ENCODE data around the gene DRC3.

DRC3 gene

DNA sequence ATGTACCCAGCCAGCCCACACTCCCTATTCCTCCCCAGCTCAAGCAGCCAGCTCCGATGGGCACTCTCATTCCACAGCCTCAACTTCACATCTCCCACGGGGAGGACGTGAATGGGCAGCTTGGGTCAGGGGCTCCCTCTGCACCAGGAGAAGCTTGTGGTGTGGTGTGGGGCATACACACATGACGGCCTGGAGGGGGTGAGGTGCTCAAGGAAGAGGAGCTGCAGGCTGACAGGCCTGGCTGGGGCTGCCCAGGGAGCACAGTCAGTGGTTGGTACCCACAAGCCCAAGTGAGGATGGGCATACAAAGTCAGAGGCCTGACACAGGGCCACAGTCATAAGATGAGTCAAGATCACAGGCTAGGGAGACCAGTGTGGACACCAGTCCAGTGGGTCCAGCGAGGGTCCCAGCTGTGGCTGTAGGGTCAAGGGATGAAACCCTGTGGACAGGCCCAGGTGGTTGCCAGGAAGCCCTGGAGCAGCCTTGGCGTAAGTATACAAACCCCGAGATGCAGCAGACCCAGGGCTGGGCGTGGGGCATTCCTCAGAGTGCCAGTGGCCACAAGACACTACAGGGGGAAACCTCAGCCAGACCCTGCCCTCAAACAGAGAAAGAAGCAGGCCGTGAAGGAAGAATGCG is 4.4 kb downstream of the DRC3 start:
- Histone ChIP-seq H3K9ac (ENCODE audit: low read length) (no peak overlapping the region), H3F3A (ENCODE audit: insufficient read depth, low read length) (no peaks in the 10 kb centered on the region), H4K20me1 (ENCODE audit: insufficient read depth, low read length) (no peaks in the 10 kb centered on the region), H3K4me1 (ENCODE audit: low read length) (no peaks in the 10 kb centered on the region), H3K9me2 (replicated peaks; ENCODE audit: insufficient read depth, low read length) (no peaks in the 10 kb centered on the region), H3K4me2 (ENCODE audit: low read depth, low read length) (no peak overlapping the region), H3K27ac (ENCODE audit: low read length) (no peak overlapping the region), H2AFZ (ENCODE audit: low read length) (no peak overlapping the region), H3K4me3 (ENCODE audit: low read length) (no peak overlapping the region), H3K36me3 (replicated peaks; ENCODE audit: insufficient read depth, low read length) (no peaks in the 10 kb centered on the region), H3K79me2 (ENCODE audit: low read length) (peaks cover 2% of the 10 kb centered on the region; the same call in 1 of the 2 replicates), H3K9me3 (replicated peaks; ENCODE audit: insufficient read depth, low read length) (no peaks in the 10 kb centered on the region), H3K27me3 (replicated peaks; ENCODE audit: insufficient read depth, low read length) (no peaks in the 10 kb centered on the region)
- DNase-seq: no peak
- TF ChIP-seq EZH2phosphoT487 (IDR thresholded peaks at IDR 0.05; ENCODE audit: low read length) (no peak), CTCF (IDR thresholded peaks at IDR 0.05; ENCODE audit: low read length) (no peak), EZH2 (optimal IDR thresholded peaks at IDR 0.05; ENCODE audit: low read depth, low read length) (no peak)

- Histone ChIP-seq H3K4me1 (ENCODE audit: low read length) (no peaks in the 10 kb centered on the region), H3F3A (ENCODE audit: insufficient read depth, low read length) (no peaks in the 10 kb centered on the region), H3K4me3 (ENCODE audit: low read length) (no peak overlapping the region), H3K36me3 (replicated peaks; ENCODE audit: insufficient read depth, low read length) (no peaks in the 10 kb centered on the region), H3K9ac (ENCODE audit: low read length) (no peak overlapping the region), H3K9me2 (replicated peaks; ENCODE audit: insufficient read depth, low read length) (no peaks in the 10 kb centered on the region), H2AFZ (ENCODE audit: low read length) (no peak overlapping the region), H3K27ac (ENCODE audit: low read length) (no peak overlapping the region), H3K27me3 (replicated peaks; ENCODE audit: insufficient read depth, low read length) (no peaks in the 10 kb centered on the region), H3K9me3 (replicated peaks; ENCODE audit: insufficient read depth, low read length) (no peaks in the 10 kb centered on the region), H3K79me2 (ENCODE audit: low read length) (no peaks in the 10 kb centered on the region), H4K20me1 (ENCODE audit: insufficient read depth, low read length) (no peaks in the 10 kb centered on the region), H3K4me2 (ENCODE audit: low read depth, low read length) (no peak overlapping the region)
- no peak for TF ChIP-seq EZH2 (optimal IDR thresholded peaks at IDR 0.05; ENCODE audit: low read depth, low read length)
- no peak for TF ChIP-seq CTCF (IDR thresholded peaks at IDR 0.05; ENCODE audit: low read length)
- TF ChIP-seq EZH2phosphoT487 (IDR thresholded peaks at IDR 0.05; ENCODE audit: low read length): no peak
- DNase-seq: no peak
Measured at GRCh38 chr17:17978481-17979424, 6.1 kb downstream of the DRC3 start.

- H3K27me3 ChIP-seq (replicated peaks; ENCODE audit: insufficient read depth, low read length): no peaks in the 10 kb centered on the region
- H3K27ac ChIP-seq (ENCODE audit: low read length): no peak overlapping the region
- no peak overlapping the region for H3K4me3 ChIP-seq (ENCODE audit: low read length)
- H3K36me3 ChIP-seq (replicated peaks; ENCODE audit: insufficient read depth, low read length): no peaks in the 10 kb centered on the region
- no peaks in the 10 kb centered on the region for H4K20me1 ChIP-seq (ENCODE audit: insufficient read depth, low read length)
- no peak overlapping the region for H3K4me2 ChIP-seq (ENCODE audit: low read depth, low read length)
- no peaks in the 10 kb centered on the region for H3K9me2 ChIP-seq (replicated peaks; ENCODE audit: insufficient read depth, low read length)
- no peaks in the 10 kb centered on the region for H3K9me3 ChIP-seq (replicated peaks; ENCODE audit: insufficient read depth, low read length)
- no peaks in the 10 kb centered on the region for H3K79me2 ChIP-seq (ENCODE audit: low read length)
- DNase-seq: no peak
- H3K9ac ChIP-seq (ENCODE audit: low read length): no peak overlapping the region
- H2AFZ ChIP-seq (ENCODE audit: low read length): no peak overlapping the region
- no peak for TF ChIP-seq EZH2phosphoT487 (IDR thresholded peaks at IDR 0.05; ENCODE audit: low read length)
- TF ChIP-seq CTCF (IDR thresholded peaks at IDR 0.05; ENCODE audit: low read length): no peak
- TF ChIP-seq EZH2 (optimal IDR thresholded peaks at IDR 0.05; ENCODE audit: low read depth, low read length): no peak
- H3K4me1 ChIP-seq (ENCODE audit: low read length): no peaks in the 10 kb centered on the region
- H3F3A ChIP-seq (ENCODE audit: insufficient read depth, low read length): no peaks in the 10 kb centered on the region
Measured at GRCh38 chr17:17979778-17980177, 7.1 kb downstream of the DRC3 start.
